Stimulated activated CD8-positive, alpha-beta memory T cell treated with anti-CD3 and anti-CD28 coated beads, Interleukin-7, amount 100 ng/mL, for 1 hour (primary cell): ENCODE data around the gene GSDME.
"Not testable (repeated sequence)": the region's sequence is repeated elsewhere in the genome, so short reads cannot be mapped to it uniquely, and the experiment has no call there.

Experiments used
- DNase-seq, 2 donors: peaks; one replicate each; pipeline ENCODE4 v3.0.0-alpha.2; 2020; ENCODE audit warnings: low read depth in 2 of 2

The GSDME gene

GRCh38 chr7:24741679-24742505, 15.4 kb downstream of the GSDME start:
- DNase-seq = no peak

- DNase-seq = no peak
Observed at GRCh38 chr7:24740871-24741270, 16.4 kb downstream of the GSDME start.

DNA sequence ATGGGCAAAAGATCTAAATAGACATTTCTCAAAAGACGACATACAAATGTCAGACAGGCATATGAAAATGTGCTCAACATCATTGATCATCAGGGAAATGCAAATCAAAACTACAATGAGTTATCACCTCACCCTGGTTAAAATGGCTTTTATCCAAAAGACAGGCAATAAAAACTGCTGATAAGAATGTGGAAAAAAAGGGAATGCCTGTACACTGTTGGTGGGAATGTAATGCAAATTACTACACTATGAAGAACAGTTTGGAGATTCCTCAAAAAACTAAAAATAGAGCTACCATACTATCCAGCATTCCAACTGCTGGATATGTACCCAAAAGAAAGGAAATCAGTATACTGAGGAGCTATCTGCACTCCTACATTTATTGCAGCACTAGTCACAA, 18.0 kb downstream of the GSDME start:
- no peak for DNase-seq

- no peak for DNase-seq
Observed at GRCh38 chr7:24738577-24738976, 18.7 kb downstream of the GSDME start.

GRCh38 chr7:24737281-24737680, 20.0 kb downstream of the GSDME start:
- no peak for DNase-seq

- DNase-seq = not testable (repeated sequence)
Observed at GRCh38 chr7:24735594-24735993, 21.7 kb downstream of the GSDME start.

DNA sequence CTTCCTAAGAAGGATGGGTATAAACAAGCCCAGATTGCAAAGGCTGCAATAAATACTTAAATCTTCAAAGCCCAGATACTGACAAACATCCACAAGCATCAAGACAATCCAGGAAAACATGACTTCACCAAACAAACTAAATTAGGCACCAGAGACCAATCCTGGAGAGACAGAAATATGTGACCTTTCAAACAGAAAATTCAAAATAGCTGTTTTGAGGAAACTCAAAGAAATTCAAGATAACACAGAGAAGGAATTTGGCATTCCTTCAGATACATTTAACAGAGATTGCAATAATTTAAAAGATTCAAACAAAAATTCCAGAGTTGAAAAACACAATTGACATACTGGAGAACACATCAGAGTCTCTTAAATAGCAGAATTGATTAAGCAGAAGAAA, 23.0 kb downstream of the GSDME start:
- no peak for DNase-seq

- no peak for DNase-seq
Observed at GRCh38 chr7:24733414-24734060, 23.7 kb downstream of the GSDME start.

DNA sequence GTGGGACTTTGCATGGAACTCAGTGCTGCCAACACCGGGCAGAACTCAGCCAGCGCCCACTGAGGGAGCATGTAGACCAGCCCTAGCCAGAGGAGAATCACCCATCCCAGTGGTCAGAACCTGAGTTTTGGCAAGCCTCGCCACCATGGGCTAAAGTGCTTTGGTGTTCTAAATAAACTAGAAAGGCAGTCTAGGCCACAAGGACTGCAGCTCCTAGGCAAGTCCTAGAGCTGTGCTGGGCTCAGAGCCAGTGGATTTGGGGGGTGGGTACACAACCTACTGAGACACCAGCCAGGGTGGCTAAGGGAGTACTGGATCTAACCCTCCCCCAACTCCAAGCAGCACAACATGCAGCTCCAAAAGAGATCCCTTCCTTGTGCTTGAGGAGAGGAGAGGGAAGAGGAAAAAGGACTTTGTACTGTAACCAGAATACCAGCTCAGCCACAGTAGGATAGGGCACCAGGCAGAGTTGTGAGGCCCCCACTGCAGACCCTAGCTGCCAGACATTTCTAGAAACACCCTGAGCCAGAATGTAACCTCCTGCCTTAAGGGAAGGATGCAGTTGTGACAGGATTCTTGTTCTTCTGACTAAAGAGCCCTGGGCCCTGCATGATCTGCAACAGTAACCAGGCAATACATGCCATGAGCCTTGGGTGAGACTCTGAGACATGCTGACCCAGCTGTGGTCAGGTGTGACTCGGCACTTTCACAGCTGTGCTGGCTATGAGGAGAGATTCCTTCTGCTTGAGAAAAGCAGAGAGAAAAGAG, 24.4 kb downstream of the GSDME start:
- no peak for DNase-seq

- no peak for DNase-seq
Observed at GRCh38 chr7:24731313-24731712, 26.0 kb downstream of the GSDME start.

GRCh38 chr7:24730018-24730369, 27.3 kb downstream of the GSDME start:
- DNase-seq = no peak

DNA sequence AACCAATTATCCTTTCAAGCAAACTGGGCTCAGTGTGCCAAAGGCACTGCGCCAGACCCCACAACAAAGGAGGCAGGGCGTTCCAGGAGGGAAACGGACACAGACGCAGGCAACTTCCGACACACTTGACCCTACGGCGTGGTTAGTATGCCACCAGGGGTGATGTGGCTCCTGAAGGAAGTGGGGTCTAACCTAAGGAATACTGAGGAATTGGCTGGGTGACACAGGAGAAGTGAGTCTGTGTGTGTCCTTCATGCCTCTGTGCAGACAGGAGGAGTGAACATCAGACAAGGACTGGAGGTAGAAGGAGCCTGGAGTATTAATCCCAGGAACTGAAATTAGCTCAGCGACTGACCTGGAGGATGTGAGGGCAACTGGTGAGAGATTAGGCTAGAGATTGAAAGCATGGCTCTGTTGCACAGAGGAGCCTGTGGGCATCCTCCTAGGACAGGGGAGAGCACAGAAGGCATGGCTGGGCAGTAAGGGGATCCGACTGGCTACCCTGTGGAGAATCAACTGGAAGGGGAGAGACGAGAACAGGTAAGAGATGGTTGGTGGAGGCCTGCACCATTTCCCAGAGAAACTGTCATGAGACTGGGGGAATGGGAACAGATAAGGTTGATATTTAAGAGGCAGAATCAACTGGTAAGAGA, 27.8 kb downstream of the GSDME start:
- DNase-seq = no peak

- no peak for DNase-seq
Observed at GRCh38 chr7:24728503-24729364, 28.5 kb downstream of the GSDME start.

GRCh38 chr7:24728121-24728500, 29.2 kb downstream of the GSDME start:
- no peak for DNase-seq

DNA sequence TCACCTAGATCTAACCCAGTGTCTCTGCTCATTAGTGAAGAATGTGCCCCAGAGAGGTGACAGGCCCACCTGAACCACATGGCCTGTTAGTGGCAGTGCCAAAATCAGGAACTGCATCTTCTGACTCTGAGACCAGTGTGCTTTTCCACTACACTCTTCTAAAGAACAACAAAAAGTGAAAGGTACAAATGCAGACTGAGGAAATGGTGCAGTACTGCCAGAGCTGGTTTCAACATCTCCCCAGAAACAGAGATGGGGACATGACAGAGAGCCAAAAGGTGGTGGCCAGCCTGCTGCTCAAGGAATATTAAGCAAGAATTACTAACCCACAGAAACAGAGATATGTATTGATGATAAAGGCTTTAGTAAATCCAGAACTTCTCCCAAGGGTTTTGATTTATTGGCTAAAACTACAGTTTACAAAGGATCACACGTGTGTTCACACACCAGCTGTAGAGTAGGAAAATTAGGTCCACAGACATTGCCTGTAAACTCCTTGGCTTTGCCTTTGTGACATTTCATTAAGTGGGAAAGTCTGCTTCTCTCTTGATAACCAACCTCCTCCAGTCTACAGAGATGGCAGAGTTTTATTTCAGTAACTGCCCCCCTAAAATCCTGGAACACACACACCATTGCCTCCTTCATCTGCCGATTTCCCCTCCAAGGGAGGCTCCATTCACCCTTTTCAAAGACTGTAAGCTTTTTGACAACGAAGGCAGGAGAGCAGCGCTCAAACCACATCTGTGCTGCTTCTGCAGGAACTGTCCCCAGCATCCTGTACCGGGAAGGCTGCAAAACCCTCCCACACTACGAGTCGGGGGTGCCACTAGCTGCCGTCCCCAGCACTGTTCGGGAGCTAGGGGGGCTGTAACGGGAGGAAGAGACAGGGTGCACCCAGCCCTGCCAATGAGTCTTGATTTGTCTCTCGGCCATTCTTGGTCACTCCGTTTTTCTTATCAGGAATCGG, 29.8 kb downstream of the GSDME start:
- DNase-seq = no peak

DNA sequence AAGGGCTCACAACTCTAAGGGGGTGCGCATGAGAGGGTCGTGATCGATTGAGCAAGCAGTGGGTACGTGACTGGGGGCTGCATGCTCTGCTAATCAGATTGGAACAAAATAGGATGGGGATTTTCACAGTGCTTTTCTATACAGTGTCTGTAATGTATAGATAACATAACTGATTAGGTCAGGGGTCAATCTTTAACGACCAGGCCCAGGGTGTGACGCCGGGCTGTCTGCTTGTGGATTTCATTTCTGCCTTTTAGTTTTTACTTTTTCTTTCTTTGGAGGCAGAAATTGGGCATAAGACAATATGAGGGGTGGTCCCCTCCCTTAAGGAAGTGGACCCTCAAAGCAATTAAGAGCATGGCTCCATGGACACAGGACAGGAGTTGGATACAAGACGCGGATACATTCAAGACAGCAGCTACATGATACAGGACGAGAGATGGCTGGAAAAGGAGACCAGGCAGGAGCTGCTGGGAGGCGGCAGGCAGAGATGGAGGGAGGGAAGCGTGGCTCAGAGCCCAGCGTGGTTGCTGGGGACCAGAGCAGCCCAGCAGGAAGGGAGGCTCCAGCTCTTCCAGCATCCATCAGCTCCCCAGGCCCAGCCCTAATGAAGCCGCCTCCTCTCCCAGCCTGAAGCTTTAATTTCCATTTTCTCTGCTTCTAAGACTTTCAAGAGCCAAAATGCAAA, 31.6 kb downstream of the GSDME start:
- DNase-seq = no peak

DNA sequence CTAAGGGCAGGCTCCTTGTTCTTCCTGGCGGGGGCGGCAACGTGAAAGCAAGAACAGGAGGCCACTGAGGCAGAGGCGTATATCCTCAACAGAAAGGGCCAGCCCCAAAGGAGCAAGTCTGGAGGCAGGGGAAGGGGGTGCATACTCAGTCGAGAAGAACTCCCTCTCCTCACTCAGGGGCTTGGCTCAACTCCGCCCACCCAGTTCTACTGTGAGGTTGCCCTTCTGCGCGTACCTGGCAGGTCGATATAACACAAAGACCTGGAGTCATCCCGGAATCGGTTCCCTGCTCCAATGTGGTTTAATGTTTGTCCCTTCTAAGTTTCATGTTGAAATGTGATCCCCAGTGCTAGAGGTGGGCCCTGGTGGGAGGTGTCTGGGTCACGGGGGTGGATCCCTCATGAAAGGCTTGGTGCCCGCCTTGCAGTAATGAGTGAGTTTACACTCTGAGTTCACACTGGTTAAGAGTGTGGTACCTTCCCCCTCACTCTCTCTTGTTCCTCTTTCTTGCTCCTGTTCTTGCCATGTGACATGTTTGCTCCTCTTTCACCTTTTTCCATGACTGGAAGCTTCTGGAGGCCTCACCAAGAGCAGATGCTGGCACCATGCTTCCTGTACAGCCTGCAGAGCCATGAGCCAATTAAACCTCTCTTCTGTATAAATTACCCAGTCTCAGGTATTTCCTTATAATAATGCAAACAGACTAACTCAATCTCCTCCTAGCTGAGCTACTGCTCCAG, 32.6 kb downstream of the GSDME start:
- DNase-seq = no peak

DNA sequence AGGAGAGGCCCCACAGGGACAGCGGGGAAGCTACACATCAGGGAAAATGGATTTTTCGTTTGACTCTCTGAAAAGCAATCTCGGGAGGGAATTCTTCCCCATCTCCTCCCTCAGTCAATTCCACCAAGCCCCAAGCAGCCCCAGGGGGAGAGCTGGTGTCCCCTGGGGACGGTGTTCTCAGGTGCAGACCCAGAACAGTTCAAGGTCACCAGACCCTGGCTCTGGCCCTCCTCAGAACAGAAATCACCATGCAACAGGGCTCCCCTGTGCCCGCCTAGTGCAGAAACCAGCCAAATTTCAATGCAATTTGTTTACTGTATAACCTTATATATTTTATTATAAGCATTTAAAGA, 34.1 kb downstream of the GSDME start:
- no peak for DNase-seq
